HEK293T (cell line): ENCODE measurements around the gene LCLAT1.

Experiments used
- CTCF ChIA-PET: fragments of 350-600 bp; formaldehyde crosslinking; extraction: SDS; loops from one replicate; lab custom pipeline; 2021; ENCODE audit warnings: antibody characterized with exemption, inconsistent platforms; lab: Yijun Ruan, JAX
- POLR2A ChIA-PET: fragments of 350-600 bp; formaldehyde crosslinking; extraction: SDS; loops from one replicate; lab custom pipeline; 2020; ENCODE audit warnings: antibody characterized with exemption, inconsistent platforms; lab: Yijun Ruan, JAX
- DNase-seq: peaks from one replicate; pipeline ENCODE4 v3.0.0; 2012; ENCODE audit warnings: mixed read lengths; ENCODE audit errors: extremely low spot score
- ARNT ChIP-seq: fragments of 450-650 bp; IDR thresholded peaks from 2 replicates; pipeline ENCODE4 v1.6.1; 2017; ENCODE audit warnings: mild to moderate bottlenecking
- BHLHE40 ChIP-seq: fragments of 450-650 bp; IDR thresholded peaks from 2 replicates; pipeline ENCODE4 v1.6.1; 2016; ENCODE audit warnings: mild to moderate bottlenecking, moderate library complexity, borderline replicate concordance
- CTBP1 ChIP-seq: fragments of 450-650 bp; IDR thresholded peaks from 2 replicates; pipeline ENCODE4 v1.6.1; 2016; ENCODE audit warnings: borderline replicate concordance
- ELF4 ChIP-seq: fragments of 450-650 bp; IDR thresholded peaks from 2 replicates; pipeline ENCODE4 v1.6.1; 2017; ENCODE audit warnings: antibody characterized with exemption
- FOXA1 ChIP-seq: fragments of 450-650 bp; IDR thresholded peaks from 2 replicates; pipeline ENCODE4 v1.6.1; 2016; ENCODE audit warnings: mild to moderate bottlenecking
- FOXM1 ChIP-seq: fragments of 450-650 bp; IDR thresholded peaks from 2 replicates; pipeline ENCODE4 v1.6.1; 2017; ENCODE audit warnings: mild to moderate bottlenecking, borderline replicate concordance
- LEF1 ChIP-seq: fragments of 450-650 bp; IDR thresholded peaks from 2 replicates; pipeline ENCODE4 v1.6.1; 2017; ENCODE audit warnings: mild to moderate bottlenecking, borderline replicate concordance
- PKNOX1 ChIP-seq: fragments of 450-650 bp; IDR thresholded peaks from 2 replicates; pipeline ENCODE4 v1.6.1; 2016
- SP1 ChIP-seq: fragments of 450-650 bp; IDR thresholded peaks from 2 replicates; pipeline ENCODE4 v1.6.1; 2017
- SUZ12 ChIP-seq: fragments of 450-650 bp; IDR thresholded peaks from 2 replicates; pipeline ENCODE4 v1.6.1; 2016; ENCODE audit warnings: mild to moderate bottlenecking

LCLAT1 gene

GRCh38 chr2:30692829-30693275 is 245.8 kb downstream of the LCLAT1 start:
- ChIA-PET POLR2A (no interaction called here), CTCF (no interaction called here)
- DNase-seq: no peak
- no peak for TF ChIP-seq SUZ12
- no peak for TF ChIP-seq BHLHE40
- TF ChIP-seq ARNT: no peak
- no peak for TF ChIP-seq FOXM1
- TF ChIP-seq CTBP1: no peak
- TF ChIP-seq SP1: no peak
- no peak for TF ChIP-seq PKNOX1
- TF ChIP-seq ELF4: no peak
- no peak for TF ChIP-seq LEF1
- no peak for TF ChIP-seq FOXA1
